Measurements from ENCODE around the gene APBA3. TPM values are rescaled to one million over a fixed set of nuclear protein-coding genes. Genes with fewer than 3 reads are reported as not detected.

APBA3 gene
- total and polyA plus RNA-seq, 5 donors from 2014 or later, result 35.0 to 81.0 (median 45.9) TPM

DNA sequence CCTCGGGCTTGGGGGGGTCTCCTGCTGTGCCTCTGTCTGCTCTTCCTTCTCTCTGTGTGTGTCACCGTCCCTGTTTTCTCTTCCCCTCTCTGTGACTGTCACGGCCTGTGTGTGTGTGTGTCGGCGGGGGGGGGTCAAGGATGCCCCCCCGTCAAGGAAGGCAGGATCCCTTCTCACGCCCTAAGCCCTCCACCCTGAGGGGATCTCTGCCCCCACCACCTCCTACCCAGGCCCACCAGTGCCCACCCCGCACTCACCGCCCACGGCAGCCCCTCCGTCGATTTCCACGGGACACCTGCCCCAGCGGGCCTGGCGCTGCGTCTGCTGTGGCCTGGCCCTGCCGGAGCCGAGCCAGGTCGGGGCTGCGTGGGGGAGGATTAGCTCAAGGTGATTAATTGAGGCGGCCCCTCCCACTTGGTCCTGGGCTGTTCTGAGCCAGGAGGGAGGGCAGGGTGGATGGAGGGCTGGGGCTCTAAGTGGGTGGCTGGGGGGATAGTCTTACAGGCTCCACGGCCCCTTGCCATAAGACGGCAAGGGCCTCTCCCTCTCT lies 10.5 kb upstream of the APBA3 start, which contains the start of gene RAX2:
Gene RAX2, minus strand, starts transcription at position 323 of the 550 bp plus-strand sequence. CDS start 486 bp downstream, outside the sequence.
- no peaks in the 10 kb centered on the region for H3K4me1 ChIP-seq (ENCODE audit: control insufficient read depth, insufficient read depth, low read length, poor library complexity, severe bottlenecking)
- peaks cover 21% of the 10 kb centered on the region for H3K36me3 ChIP-seq (ENCODE audit: control insufficient read depth, insufficient read depth, low read length)
- Mint-ChIP-seq H3K9me3 (no peaks in the 10 kb centered on the region), H3K4me3 (no peak within 1 kb of the TSS), H3K4me1 (peaks cover 0 to 3% (median 0%) of the 10 kb centered on the region in 4 donors), H3K27me3 (no peaks in the 10 kb centered on the region), H3K27ac (no peak within 1 kb of the TSS), H3K36me3 (peaks cover 8% of the 10 kb centered on the region)
- DNase-seq, result no peak
- no peak for ATAC-seq (ENCODE audit: low read depth in 2 of 2)
- H3K27me3 ChIP-seq (ENCODE audit: control insufficient read depth, insufficient read depth, low read length), result no peaks in the 10 kb centered on the region
- no peak within 1 kb of the TSS for H3K4me3 ChIP-seq (ENCODE audit: low read depth, low read length)
- no peak within 1 kb of the TSS for H3K27ac ChIP-seq (ENCODE audit: insufficient read depth, low read length, poor library complexity, severe bottlenecking)
- no peaks in the 10 kb centered on the region for H3K9me3 ChIP-seq (ENCODE audit: control insufficient read depth in 2 of 2, low read length in 2 of 2)

DNA sequence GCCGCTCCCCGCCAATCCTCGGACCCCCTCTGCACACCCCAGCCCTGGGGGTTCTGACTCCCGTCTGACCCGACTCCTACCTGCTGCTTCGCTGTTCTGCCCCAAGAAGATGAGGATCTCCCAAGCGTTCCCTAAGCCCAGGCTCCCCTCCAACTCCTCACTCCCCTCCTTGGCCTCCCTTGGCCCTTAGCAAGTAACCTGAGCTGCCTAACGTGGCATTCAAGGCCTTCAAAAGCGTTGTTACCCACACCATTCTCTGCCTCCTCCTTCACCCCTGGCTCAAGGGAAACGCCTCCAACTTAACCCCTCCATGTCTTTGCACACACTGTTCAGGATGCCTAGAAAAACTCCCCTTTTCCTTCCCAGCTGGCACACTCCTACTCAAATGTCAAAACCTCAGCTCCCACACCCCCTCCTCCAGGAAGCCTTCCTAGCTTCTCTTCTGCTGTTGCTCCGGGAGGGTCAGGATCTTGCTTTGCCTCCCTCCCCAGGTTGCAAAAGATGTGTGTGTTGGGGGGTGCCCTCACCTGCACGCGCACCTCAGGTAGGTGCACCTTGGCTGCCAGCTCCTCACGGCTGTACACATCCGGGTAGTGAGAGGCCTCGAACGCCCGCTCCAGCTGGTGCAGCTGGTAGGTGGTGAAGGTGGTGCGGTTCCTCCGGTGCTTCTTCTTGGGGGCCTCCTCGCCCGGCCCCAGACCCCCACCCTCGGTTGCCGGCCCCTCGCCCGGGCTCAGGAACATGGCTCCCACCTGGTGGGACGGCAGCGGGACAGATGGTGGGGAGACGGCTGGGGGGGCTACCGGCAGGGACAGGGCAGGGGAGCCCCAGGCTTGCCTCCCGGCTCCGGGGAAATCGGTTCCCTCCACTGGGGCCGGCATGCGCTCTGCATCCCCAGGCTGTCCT lies 9.8 kb upstream of the APBA3 start:
- H3K36me3 Mint-ChIP-seq, result peaks cover 13% of the 10 kb centered on the region
- H3K4me1 Mint-ChIP-seq, result peaks cover 0 to 9% (median 5%) of the 10 kb centered on the region in 4 donors
- DNase-seq, result no peak
- no peaks in the 10 kb centered on the region for H3K27me3 Mint-ChIP-seq
- Histone ChIP-seq H3K4me3 (ENCODE audit: low read depth, low read length) (no peak overlapping the region), H3K36me3 (ENCODE audit: control insufficient read depth, insufficient read depth, low read length) (peaks cover 29% of the 10 kb centered on the region), H3K27ac (ENCODE audit: insufficient read depth, low read length, poor library complexity, severe bottlenecking) (no peak overlapping the region), H3K4me1 (ENCODE audit: control insufficient read depth, insufficient read depth, low read length, poor library complexity, severe bottlenecking) (peaks cover 6% of the 10 kb centered on the region), H3K9me3 (ENCODE audit: control insufficient read depth in 2 of 2, low read length in 2 of 2) (no peaks in the 10 kb centered on the region), H3K27me3 (ENCODE audit: control insufficient read depth, insufficient read depth, low read length) (no peaks in the 10 kb centered on the region)
- no peaks in the 10 kb centered on the region for H3K9me3 Mint-ChIP-seq
- no peak overlapping the region for H3K27ac Mint-ChIP-seq
- no peak for ATAC-seq (ENCODE audit: low read depth in 2 of 2)
- no peak overlapping the region for H3K4me3 Mint-ChIP-seq

DNA sequence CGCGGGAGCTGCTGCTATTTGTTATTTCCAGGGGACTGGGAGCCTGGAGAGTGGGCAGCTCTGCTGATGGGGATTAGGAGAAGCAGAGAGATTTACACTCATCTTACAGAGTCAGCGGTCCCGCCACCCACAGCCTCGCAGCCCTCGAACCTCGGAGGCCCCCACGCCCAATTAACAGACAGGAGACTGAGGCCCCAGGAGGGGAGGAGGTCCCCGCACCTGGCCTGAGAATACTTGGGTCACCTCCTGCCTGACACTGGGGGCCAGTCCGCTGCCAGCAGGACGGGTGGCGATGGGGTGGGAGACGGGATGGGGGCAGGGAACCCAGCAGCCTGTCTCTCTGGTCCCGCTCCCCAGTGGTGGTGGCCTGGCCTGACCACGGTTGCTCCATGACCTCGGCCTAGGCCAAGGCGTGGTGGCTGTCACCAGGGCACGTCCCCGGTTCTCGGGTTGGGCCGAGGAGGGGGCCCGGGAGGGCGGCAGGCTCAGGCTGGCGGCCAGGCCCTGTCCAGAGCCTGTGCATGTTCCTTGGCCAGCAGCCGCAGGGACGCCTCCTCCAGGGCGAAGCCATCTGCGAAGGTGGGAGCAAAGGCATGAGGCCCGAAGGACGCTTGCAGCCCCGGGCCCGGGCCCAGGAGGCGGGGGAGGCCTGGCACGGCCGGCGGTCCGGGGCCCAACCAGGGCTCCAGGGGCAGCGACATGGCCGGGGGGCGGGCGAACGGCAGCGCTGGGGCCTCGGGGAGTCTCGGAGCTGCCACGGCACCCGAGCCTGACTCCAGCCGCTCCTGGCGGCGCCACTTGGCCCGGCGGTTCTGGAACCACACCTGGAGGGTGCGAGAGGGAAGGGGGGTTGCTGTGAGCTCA lies 8.9 kb upstream of the APBA3 start:
- ATAC-seq (ENCODE audit: low read depth in 2 of 2) (no peak), DNase-seq (no peak)
- no peaks in the 10 kb centered on the region for H3K9me3 ChIP-seq (ENCODE audit: control insufficient read depth in 2 of 2, low read length in 2 of 2)
- Mint-ChIP-seq H3K27ac (no peak overlapping the region), H3K4me3 (no peak overlapping the region), H3K27me3 (no peaks in the 10 kb centered on the region), H3K36me3 (peaks cover 13% of the 10 kb centered on the region), H3K4me1 (peaks cover 0 to 14% (median 5%) of the 10 kb centered on the region in 4 donors), H3K9me3 (no peaks in the 10 kb centered on the region)
- H3K27ac ChIP-seq (ENCODE audit: insufficient read depth, low read length, poor library complexity, severe bottlenecking), result no peak overlapping the region
- peaks cover 29% of the 10 kb centered on the region for H3K36me3 ChIP-seq (ENCODE audit: control insufficient read depth, insufficient read depth, low read length)
- H3K4me3 ChIP-seq (ENCODE audit: low read depth, low read length), result no peak overlapping the region
- H3K27me3 ChIP-seq (ENCODE audit: control insufficient read depth, insufficient read depth, low read length), result no peaks in the 10 kb centered on the region
- H3K4me1 ChIP-seq (ENCODE audit: control insufficient read depth, insufficient read depth, low read length, poor library complexity, severe bottlenecking), result peaks cover 6% of the 10 kb centered on the region

DNA sequence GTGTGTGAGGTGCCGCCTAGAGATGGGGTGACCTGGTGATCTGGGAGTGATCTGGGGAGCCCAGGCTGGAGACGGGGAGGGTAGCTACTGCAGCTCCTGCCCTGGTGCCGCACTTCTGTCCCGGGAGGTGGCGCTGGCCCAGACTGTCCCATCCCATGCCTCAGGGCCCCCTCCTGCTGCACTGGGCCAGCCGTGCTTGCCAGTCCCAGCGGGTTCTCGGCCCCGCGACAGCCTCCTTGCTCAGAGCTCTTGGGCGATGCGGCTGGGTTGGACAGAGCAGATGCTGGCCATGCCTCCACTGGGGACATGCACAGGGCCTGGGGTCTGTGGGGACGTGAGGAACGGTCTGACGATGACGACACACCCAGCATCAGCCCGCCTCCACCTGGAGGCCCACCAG lies 8.0 kb upstream of the APBA3 start:
- H3K4me1 ChIP-seq (ENCODE audit: control insufficient read depth, insufficient read depth, low read length, poor library complexity, severe bottlenecking), result peaks cover 6% of the 10 kb centered on the region
- H3K9me3 ChIP-seq (ENCODE audit: control insufficient read depth in 2 of 2, low read length in 2 of 2), result no peaks in the 10 kb centered on the region
- Mint-ChIP-seq H3K4me3 (no peak overlapping the region), H3K27me3 (no peaks in the 10 kb centered on the region), H3K36me3 (peaks cover 13% of the 10 kb centered on the region), H3K27ac (no peak overlapping the region), H3K4me1 (peaks cover 0 to 14% (median 5%) of the 10 kb centered on the region in 4 donors), H3K9me3 (no peaks in the 10 kb centered on the region)
- H3K27me3 ChIP-seq (ENCODE audit: control insufficient read depth, insufficient read depth, low read length), result no peaks in the 10 kb centered on the region
- no peak for DNase-seq
- H3K36me3 ChIP-seq (ENCODE audit: control insufficient read depth, insufficient read depth, low read length), result peaks cover 35% of the 10 kb centered on the region
- ATAC-seq (ENCODE audit: low read depth in 2 of 2), result no peak
- no peak overlapping the region for H3K27ac ChIP-seq (ENCODE audit: insufficient read depth, low read length, poor library complexity, severe bottlenecking)
- no peak overlapping the region for H3K4me3 ChIP-seq (ENCODE audit: low read depth, low read length)

DNA sequence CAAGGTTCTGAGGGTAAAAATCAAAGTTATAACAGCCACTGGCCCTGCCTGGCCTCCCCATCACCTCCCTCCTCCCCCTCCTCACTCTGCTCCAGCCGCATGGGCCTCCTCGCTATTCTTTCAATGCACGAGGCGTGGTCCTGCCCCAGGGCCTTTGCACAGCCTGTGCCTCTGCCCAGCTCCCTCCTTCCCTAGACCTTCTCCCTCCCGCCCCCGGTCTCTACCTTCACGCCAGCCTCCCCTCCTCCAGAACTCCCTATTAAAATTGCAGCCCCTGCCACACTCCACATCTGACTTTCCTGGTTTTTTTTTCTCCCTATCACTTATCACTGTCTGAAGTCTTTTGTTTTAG lies 7.2 kb upstream of the APBA3 start:
- H3K9me3 Mint-ChIP-seq, result no peaks in the 10 kb centered on the region
- Histone ChIP-seq H3K27ac (ENCODE audit: insufficient read depth, low read length, poor library complexity, severe bottlenecking) (no peak overlapping the region), H3K27me3 (ENCODE audit: control insufficient read depth, insufficient read depth, low read length) (no peaks in the 10 kb centered on the region), H3K36me3 (ENCODE audit: control insufficient read depth, insufficient read depth, low read length) (peaks cover 35% of the 10 kb centered on the region), H3K9me3 (ENCODE audit: control insufficient read depth in 2 of 2, low read length in 2 of 2) (no peaks in the 10 kb centered on the region), H3K4me1 (ENCODE audit: control insufficient read depth, insufficient read depth, low read length, poor library complexity, severe bottlenecking) (peaks cover 6% of the 10 kb centered on the region), H3K4me3 (ENCODE audit: low read depth, low read length) (no peak overlapping the region)
- ATAC-seq (ENCODE audit: low read depth in 2 of 2), result no peak
- H3K27ac Mint-ChIP-seq, result no peak overlapping the region
- H3K27me3 Mint-ChIP-seq, result no peaks in the 10 kb centered on the region
- DNase-seq, result no peak
- H3K36me3 Mint-ChIP-seq, result peaks cover 13% of the 10 kb centered on the region
- peak overlapping the region in 2 of 4 donors; percentile 17 to 32 for H3K4me3 Mint-ChIP-seq
- peaks cover 0 to 14% (median 5%) of the 10 kb centered on the region in 4 donors for H3K4me1 Mint-ChIP-seq

DNA sequence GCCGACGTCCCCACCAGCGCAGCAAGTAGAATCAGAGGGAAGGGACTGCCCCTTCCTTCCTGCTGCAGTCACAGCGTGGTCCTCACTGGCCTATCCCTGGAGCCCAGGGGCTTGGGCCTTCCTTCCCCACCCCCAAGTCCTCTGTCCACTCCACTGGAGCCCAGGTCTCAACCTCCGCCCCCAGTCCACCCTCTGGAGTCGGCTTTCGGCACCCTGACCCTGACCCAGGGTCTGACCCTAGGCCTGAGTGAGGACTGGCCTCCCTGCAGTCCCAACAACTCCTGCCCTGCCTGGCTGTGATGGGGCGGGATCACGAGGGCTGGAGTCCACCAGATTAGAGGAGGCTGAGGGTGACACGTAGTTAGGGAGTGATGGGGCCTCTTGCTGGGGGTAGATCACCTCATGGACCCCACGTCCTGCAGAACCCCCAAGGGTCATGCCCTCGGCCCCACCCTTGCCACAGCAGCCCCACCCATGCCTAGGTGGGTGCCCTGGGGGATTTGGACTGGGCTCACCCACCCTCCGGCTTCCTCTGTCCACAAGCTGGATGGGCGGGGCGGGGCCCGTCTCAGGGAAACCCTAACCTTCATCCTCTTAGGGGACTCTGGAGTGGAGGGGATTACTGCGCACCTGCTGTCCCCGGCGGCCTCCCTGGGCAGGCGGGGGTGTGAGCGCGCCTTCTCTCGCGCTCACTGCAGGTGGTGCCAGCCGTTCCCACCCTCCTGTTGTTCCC lies 6.7 kb upstream of the APBA3 start:
- Mint-ChIP-seq H3K4me3 (no peak overlapping the region), H3K9me3 (no peaks in the 10 kb centered on the region)
- DNase-seq, result no peak

DNA sequence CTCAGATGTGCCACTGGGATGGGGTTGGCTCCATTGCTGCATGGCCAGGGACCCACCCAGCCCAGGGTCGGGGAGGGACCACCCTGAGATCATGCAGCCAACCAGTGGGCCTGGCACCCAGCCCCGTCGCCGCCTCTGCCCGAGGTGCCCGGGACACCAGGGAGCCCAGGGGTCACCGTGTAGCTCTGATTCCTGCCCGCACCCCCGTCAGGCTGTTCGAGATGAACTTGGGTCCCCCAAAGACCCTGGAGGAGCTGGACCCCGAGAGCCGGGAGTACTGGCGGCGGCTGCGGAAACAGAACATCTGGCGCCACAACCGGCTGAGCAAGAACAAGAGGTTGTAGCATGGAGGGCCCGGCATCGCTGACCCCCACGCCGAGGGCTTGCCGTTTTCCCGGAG lies 5.6 kb upstream of the APBA3 start:
- peaks cover 35% of the 10 kb centered on the region for H3K36me3 ChIP-seq (ENCODE audit: control insufficient read depth, insufficient read depth, low read length)
- H3K9me3 ChIP-seq (ENCODE audit: control insufficient read depth in 2 of 2, low read length in 2 of 2), result no peaks in the 10 kb centered on the region
- Mint-ChIP-seq H3K27ac (peak overlapping the region in 2 of 3 donors; percentile 62 to 84), H3K9me3 (peaks cover 0 to 2% (median 0%) of the 10 kb centered on the region in 7 donors), H3K27me3 (peaks cover 7% of the 10 kb centered on the region), H3K4me3 (no peak overlapping the region), H3K4me1 (peaks cover 0 to 28% (median 13%) of the 10 kb centered on the region in 4 donors), H3K36me3 (peaks cover 17% of the 10 kb centered on the region)
- H3K27me3 ChIP-seq (ENCODE audit: control insufficient read depth, insufficient read depth, low read length), result no peaks in the 10 kb centered on the region
- no peak overlapping the region for H3K4me3 ChIP-seq (ENCODE audit: low read depth, low read length)
- H3K27ac ChIP-seq (ENCODE audit: insufficient read depth, low read length, poor library complexity, severe bottlenecking), result no peak overlapping the region
- peaks cover 13% of the 10 kb centered on the region for H3K4me1 ChIP-seq (ENCODE audit: control insufficient read depth, insufficient read depth, low read length, poor library complexity, severe bottlenecking)
- DNase-seq (no peak), ATAC-seq (ENCODE audit: low read depth in 2 of 2) (no peak)

More for the DNA sequence above, 6.7 kb upstream of the APBA3 start:
- peaks cover 35% of the 10 kb centered on the region for H3K36me3 ChIP-seq (ENCODE audit: control insufficient read depth, insufficient read depth, low read length)
- peaks cover 9% of the 10 kb centered on the region for H3K4me1 ChIP-seq (ENCODE audit: control insufficient read depth, insufficient read depth, low read length, poor library complexity, severe bottlenecking)
- H3K27ac ChIP-seq (ENCODE audit: insufficient read depth, low read length, poor library complexity, severe bottlenecking), result no peak overlapping the region
- peak in 1 of 2 donors; percentile 8 for ATAC-seq (ENCODE audit: low read depth in 2 of 2)
- H3K27me3 ChIP-seq (ENCODE audit: control insufficient read depth, insufficient read depth, low read length), result no peaks in the 10 kb centered on the region
- peaks cover 13% of the 10 kb centered on the region for H3K36me3 Mint-ChIP-seq
- peaks cover 0 to 18% (median 6%) of the 10 kb centered on the region in 4 donors for H3K4me1 Mint-ChIP-seq
- H3K9me3 ChIP-seq (ENCODE audit: control insufficient read depth in 2 of 2, low read length in 2 of 2), result no peaks in the 10 kb centered on the region
- no peaks in the 10 kb centered on the region for H3K27me3 Mint-ChIP-seq
- no peak overlapping the region for H3K4me3 ChIP-seq (ENCODE audit: low read depth, low read length)
- H3K27ac Mint-ChIP-seq, result no peak overlapping the region

Data from CD4-positive, CD25-positive, alpha-beta regulatory T cell (primary cell).